Neuronal stem cell (in vitro differentiated cells): Measurements from ENCODE around the gene DEFB124.

Experiments
- DNase-seq: peaks from one replicate; pipeline ENCODE4 v3.0.0-alpha.2; 2013; ENCODE audit warnings: low spot score
- H2AFZ ChIP-seq: one replicate; pipeline ENCODE4 v1.6.1; 2013; ENCODE audit warnings: mild to moderate bottlenecking, low read length, inconsistent platforms
- H2AK5ac ChIP-seq: 2 replicates; pipeline ENCODE4 v1.6.1; 2013; ENCODE audit warnings: low read depth, mild to moderate bottlenecking, inconsistent platforms, low read length, moderate library complexity, mixed read lengths
- H2BK120ac ChIP-seq: 2 replicates; pipeline ENCODE4 v1.6.1; 2013; ENCODE audit warnings: low read depth, mild to moderate bottlenecking, inconsistent platforms, low read length, moderate library complexity, mixed read lengths
- H2BK12ac ChIP-seq: one replicate; pipeline ENCODE4 v1.6.1; 2013; ENCODE audit warnings: low read length, inconsistent platforms
- H2BK15ac ChIP-seq: 2 replicates; pipeline ENCODE4 v1.6.1; 2013; ENCODE audit warnings: mild to moderate bottlenecking, low read length, inconsistent platforms, mixed read lengths
- H2BK5ac ChIP-seq: one replicate; pipeline ENCODE4 v1.6.1; 2013; ENCODE audit warnings: inconsistent platforms, mild to moderate bottlenecking, low read length, moderate library complexity
- H3K14ac ChIP-seq: one replicate; pipeline ENCODE4 v1.6.1; 2013; ENCODE audit warnings: low read length, inconsistent platforms
- H3K18ac ChIP-seq: 2 replicates; pipeline ENCODE4 v1.6.1; 2013; ENCODE audit warnings: low read length, inconsistent platforms
- H3K23ac ChIP-seq: 2 replicates; pipeline ENCODE4 v1.6.1; 2013; ENCODE audit warnings: low read depth, mild to moderate bottlenecking, mixed read lengths, low read length, inconsistent platforms; ENCODE audit not compliant: poor library complexity
- H3K27ac ChIP-seq: replicated peaks from 3 replicates; pipeline ENCODE4 v1.5.1; 2013; ENCODE audit warnings: low read length, inconsistent platforms
- H3K27me3 ChIP-seq, 3 experiments: 2 replicates each; pipeline ENCODE4 v1.6.1; 2013; ENCODE audit warnings: low read length in 3 of 3, mild to moderate bottlenecking in 2 of 3, inconsistent platforms in 1 of 3, low read depth in 1 of 3, mixed read lengths in 1 of 3, moderate library complexity in 1 of 3; ENCODE audit not compliant: control insufficient read depth in 3 of 3, insufficient read depth in 3 of 3
- H3K36me3 ChIP-seq, 2 donors: replicated peaks in 1 of 2; 2 replicates each; pipeline ENCODE4 v1.6.1; 2013; ENCODE audit warnings: low read length in 2 of 2; ENCODE audit not compliant: control insufficient read depth in 2 of 2, insufficient read depth in 2 of 2
- H3K4ac ChIP-seq: 2 replicates; pipeline ENCODE4 v1.6.1; 2013; ENCODE audit warnings: inconsistent platforms, mild to moderate bottlenecking, low read length, moderate library complexity
- H3K4me1 ChIP-seq, 2 donors: 1 replicate in 1 of 2; 2 replicates in 1 of 2; pipeline ENCODE4 v1.6.1; 2013; ENCODE audit warnings: low read length in 2 of 2, low read depth in 1 of 2; ENCODE audit not compliant: control insufficient read depth in 2 of 2, insufficient read depth in 1 of 2
- H3K4me2 ChIP-seq: one replicate; pipeline ENCODE4 v1.6.1; 2013; ENCODE audit warnings: mild to moderate bottlenecking, low read length, inconsistent platforms; ENCODE audit not compliant: insufficient read depth, poor library complexity, severe bottlenecking
- H3K4me3 ChIP-seq, 2 donors: 2 replicates each; pipeline ENCODE4 v1.5.1; 2013; ENCODE audit warnings: low read length in 2 of 2, mild to moderate bottlenecking in 2 of 2, inconsistent platforms in 1 of 2, moderate library complexity in 1 of 2
- H3K79me1 ChIP-seq: one replicate; pipeline ENCODE4 v1.6.1; 2013; ENCODE audit warnings: low read depth, mild to moderate bottlenecking, inconsistent platforms, low read length, moderate library complexity
- H3K9ac ChIP-seq: one replicate; pipeline ENCODE4 v1.6.1; 2013; ENCODE audit warnings: mild to moderate bottlenecking, low read depth, low read length, inconsistent platforms; ENCODE audit not compliant: poor library complexity
- H3K9me3 ChIP-seq, 2 donors: replicated peaks in 1 of 2; 2 replicates each; pipeline versions ENCODE3 to v1.6.1; 2013; ENCODE audit warnings: low read length in 2 of 2, mild to moderate bottlenecking in 2 of 2, inconsistent platforms in 1 of 2, low read depth in 1 of 2, mixed read lengths in 1 of 2, moderate library complexity in 1 of 2; ENCODE audit not compliant: control insufficient read depth in 2 of 2, insufficient read depth in 1 of 2
- H4K8ac ChIP-seq: one replicate; pipeline ENCODE4 v1.6.1; 2013; ENCODE audit warnings: low read depth, mild to moderate bottlenecking, inconsistent platforms, low read length, moderate library complexity
- H4K91ac ChIP-seq: one replicate; pipeline ENCODE4 v1.6.1; 2013; ENCODE audit warnings: low read length, low read depth, mild to moderate bottlenecking, inconsistent platforms; ENCODE audit not compliant: poor library complexity
- WGBS, 2 donors: extraction: QIAGEN DNeasy Blood & Tissue Kit; methylation state at CpG; one replicate each; pipeline ENCODE4 v1.1.7; 2013; ENCODE audit warnings: missing lambda C conversion rate in 2 of 2, mixed read lengths in 1 of 2; ENCODE audit not compliant: insufficient read length in 2 of 2, insufficient replicate concordance in 1 of 2; ENCODE audit errors: extremely low coverage in 2 of 2; 5-methylcytosine and 5-hydroxymethylcytosine counted together

DEFB124 gene

DNA sequence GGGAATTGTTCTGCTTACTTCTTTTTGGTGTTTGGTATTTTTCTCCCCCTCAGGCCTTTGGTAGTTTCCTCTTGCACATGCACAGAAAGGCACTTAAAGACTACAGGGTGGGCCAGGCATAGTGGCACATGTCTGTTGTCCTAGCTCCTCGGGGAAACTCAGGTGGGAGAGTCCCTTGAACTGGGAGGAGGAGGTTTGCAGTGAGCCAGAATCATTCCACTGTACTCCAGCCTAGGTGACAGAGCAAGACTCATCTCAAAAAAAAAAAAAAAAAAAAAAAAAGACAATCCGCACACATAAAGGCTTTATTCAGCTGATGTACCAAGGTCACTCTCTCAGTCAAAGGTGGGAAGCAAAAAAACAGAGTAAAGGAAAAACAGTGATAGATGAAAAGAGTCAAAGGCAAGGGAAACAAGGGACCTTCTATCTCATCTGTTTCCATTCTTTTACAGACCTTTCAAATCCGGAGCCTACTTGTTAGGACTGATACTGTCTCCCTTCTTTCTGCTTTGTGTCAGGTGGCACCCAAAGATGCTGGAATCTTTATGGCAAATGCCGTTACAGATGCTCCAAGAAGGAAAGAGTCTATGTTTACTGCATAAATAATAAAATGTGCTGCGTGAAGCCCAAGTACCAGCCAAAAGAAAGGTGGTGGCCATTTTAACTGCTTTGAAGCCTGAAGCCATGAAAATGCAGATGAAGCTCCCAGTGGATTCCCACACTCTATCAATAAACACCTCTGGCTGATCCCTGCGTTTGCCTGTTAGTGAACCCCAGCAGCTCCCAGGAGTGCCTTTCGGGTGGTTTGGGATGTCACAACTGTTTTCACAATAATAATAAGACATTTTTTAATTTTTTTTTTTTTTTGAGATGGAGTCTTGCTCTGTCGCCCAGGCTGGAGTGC is 25.2 kb downstream of the DEFB124 start:
- Histone ChIP-seq H3K4ac (no peak overlapping the region), H3K4me3 (no peak overlapping the region), H3K23ac (no peak overlapping the region), H4K8ac (no peak overlapping the region), H3K18ac (no peak overlapping the region), H3K79me1 (no peaks in the 10 kb centered on the region), H3K4me1 (peaks cover 0 to 3% of the 10 kb centered on the region in 2 donors), H3K27me3 (no peaks in the 10 kb centered on the region), H3K4me2 (no peak overlapping the region), H2BK15ac (no peak overlapping the region), H2AK5ac (no peak overlapping the region), H2AFZ (no peak overlapping the region), H4K91ac (no peak overlapping the region), H3K9me3 (peaks cover 9 to 10% of the 10 kb centered on the region in 2 donors), H3K9ac (no peak overlapping the region), H2BK12ac (no peak overlapping the region), H3K14ac (no peak overlapping the region), H3K36me3 (no peaks in the 10 kb centered on the region), H2BK5ac (no peak overlapping the region), H3K27ac (no peak overlapping the region), H2BK120ac (no peak overlapping the region)
- DNase-seq = no peak
- WGBS, 2 donors = no CpG with 5 or more reads among the region's 8 CpGs

DNA sequence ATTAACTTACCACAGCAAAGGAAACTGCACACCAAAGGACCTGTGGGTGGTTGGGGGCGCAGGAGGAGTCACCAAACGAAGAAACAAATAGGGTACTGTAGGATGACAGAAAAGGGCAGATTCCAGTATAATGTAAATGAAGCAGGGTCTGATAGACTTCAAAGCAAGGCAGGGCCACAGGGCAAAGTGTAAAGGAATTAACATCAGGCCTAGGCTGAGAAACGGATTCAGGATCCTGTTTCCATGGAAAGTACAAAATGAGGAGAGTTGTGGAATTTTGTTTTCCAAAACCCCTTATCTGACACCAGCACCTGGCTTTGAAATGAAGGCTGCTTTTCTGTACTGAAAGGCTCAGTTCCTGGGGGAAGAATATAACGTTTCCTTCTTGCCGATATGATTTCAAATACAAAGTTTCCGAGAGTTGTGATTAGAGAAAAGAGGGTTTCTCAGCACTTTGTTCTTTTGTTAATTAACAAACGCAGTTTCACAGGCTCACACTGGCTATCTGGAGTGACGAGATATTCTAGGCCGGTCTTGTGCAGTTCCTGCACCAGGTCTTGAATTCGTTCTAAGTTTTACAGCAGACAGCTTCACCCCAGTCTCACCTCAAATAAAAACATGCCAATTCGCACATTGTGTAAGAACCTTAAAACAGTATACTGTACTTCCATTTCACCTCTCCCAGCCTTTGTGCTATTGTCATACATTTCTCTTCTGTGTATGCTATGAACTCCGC is 28.7 kb downstream of the DEFB124 start:
- no peak overlapping the region for H3K4me2 ChIP-seq
- peaks cover 0 to 3% of the 10 kb centered on the region in 2 donors for H3K4me1 ChIP-seq
- H4K91ac ChIP-seq = no peak overlapping the region
- H2AK5ac ChIP-seq = no peak overlapping the region
- H3K23ac ChIP-seq = no peak overlapping the region
- no peak overlapping the region for H3K4ac ChIP-seq
- H3K18ac ChIP-seq = no peak overlapping the region
- H2BK12ac ChIP-seq = no peak overlapping the region
- H3K9me3 ChIP-seq = peaks cover 9 to 18% of the 10 kb centered on the region in 2 donors
- no peak overlapping the region for H2BK5ac ChIP-seq
- no peak overlapping the region for H3K27ac ChIP-seq
- no peak overlapping the region for H2BK15ac ChIP-seq
- no peaks in the 10 kb centered on the region for H3K79me1 ChIP-seq
- WGBS, 2 donors = no CpG with 5 or more reads among the region's 12 CpGs
- no peak overlapping the region for H4K8ac ChIP-seq
- DNase-seq = no peak
- H2BK120ac ChIP-seq = no peak overlapping the region
- H2AFZ ChIP-seq = no peak overlapping the region
- H3K9ac ChIP-seq = no peak overlapping the region
- no peaks in the 10 kb centered on the region for H3K36me3 ChIP-seq
- peaks cover 0 to 5% (median 0%) of the 10 kb centered on the region in 3 experiments for H3K27me3 ChIP-seq
- no peak overlapping the region for H3K4me3 ChIP-seq
- no peak overlapping the region for H3K14ac ChIP-seq

DNA sequence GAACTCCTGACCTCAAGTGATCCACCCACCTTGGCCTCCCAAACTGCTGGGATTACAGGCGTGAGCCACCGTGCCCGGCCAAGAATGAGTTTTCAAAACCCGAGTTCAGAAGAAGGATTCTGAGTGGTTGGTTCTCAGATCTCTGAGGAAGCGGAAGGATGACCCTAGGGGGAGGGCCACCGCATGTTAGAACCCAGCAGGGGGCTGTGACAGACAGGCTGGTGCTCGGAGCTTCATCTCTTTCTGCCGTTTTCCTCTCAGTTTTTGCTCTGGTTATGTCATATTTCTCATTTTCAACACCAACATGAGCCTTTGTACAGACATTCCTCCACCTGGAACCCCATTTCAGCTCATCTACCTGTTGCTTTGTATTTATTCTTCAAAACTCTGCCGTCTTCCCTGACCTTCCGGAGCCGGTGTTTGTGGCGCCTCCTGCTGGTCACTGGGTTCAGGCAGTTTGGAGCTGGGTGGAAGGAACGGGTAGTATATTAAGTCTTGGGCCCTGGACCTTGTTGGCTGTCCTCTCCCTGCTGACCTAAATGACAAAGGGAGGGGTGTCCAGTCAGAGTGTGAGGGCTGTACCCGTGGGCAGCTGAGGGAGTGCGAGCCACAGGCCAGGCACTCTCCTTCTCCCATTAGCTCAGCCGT is 34.8 kb downstream of the DEFB124 start, which contains the start of gene DEFB123:
Gene DEFB123 (plus strand): TSS at position 621 of the 648 bp plus-strand sequence. CDS start 67 bp downstream, outside the sequence.
- peaks cover 0 to 34% of the 10 kb centered on the region in 2 donors for H3K9me3 ChIP-seq
- peak within 1 kb of the TSS in 1 of 2 donors; percentile 23 for H3K4me3 ChIP-seq
- H3K4ac ChIP-seq = no peak within 1 kb of the TSS
- H2BK12ac ChIP-seq = no peak within 1 kb of the TSS
- no peak within 1 kb of the TSS for H2AK5ac ChIP-seq
- no peak within 1 kb of the TSS for H2BK5ac ChIP-seq
- H2BK15ac ChIP-seq = no peak within 1 kb of the TSS
- H3K18ac ChIP-seq = no peak within 1 kb of the TSS
- H4K91ac ChIP-seq = no peak within 1 kb of the TSS
- no peak for DNase-seq
- H3K9ac ChIP-seq = no peak within 1 kb of the TSS
- H3K23ac ChIP-seq = no peak within 1 kb of the TSS
- no peaks in the 10 kb centered on the region for H3K79me1 ChIP-seq
- H3K27ac ChIP-seq = no peak within 1 kb of the TSS
- H2AFZ ChIP-seq = no peak within 1 kb of the TSS
- no peaks in the 10 kb centered on the region for H3K4me1 ChIP-seq
- no peak within 1 kb of the TSS for H3K4me2 ChIP-seq
- no peak within 1 kb of the TSS for H2BK120ac ChIP-seq
- H4K8ac ChIP-seq = no peak within 1 kb of the TSS
- H3K27me3 ChIP-seq = peaks cover 0 to 12% (median 0%) of the 10 kb centered on the region in 3 experiments
- H3K36me3 ChIP-seq = no peaks in the 10 kb centered on the region
- WGBS, 2 donors = no CpG with 5 or more reads among the region's 16 CpGs
- no peak within 1 kb of the TSS for H3K14ac ChIP-seq
